Neural cell (in vitro differentiated cells): Measurements from ENCODE around the gene SFMBT2.

Experiments
- CTCF ChIP-seq: fragments of 450-650 bp; IDR thresholded peaks from 2 replicates; pipeline ENCODE4 v1.5.1; 2014; ENCODE audit warnings: antibody characterized with exemption, mild to moderate bottlenecking, moderate library complexity; ENCODE audit not compliant: poor library complexity, severe bottlenecking
- REST ChIP-seq: IDR thresholded peaks from 2 replicates; pipeline ENCODE4 v1.6.1; 2012; ENCODE audit warnings: borderline replicate concordance
- SMC3 ChIP-seq: fragments of 450-650 bp; conservative IDR thresholded peaks from 2 replicates; pipeline ENCODE4 v1.6.1; 2014; ENCODE audit warnings: antibody characterized with exemption, mild to moderate bottlenecking, moderate library complexity; ENCODE audit not compliant: poor library complexity

- TF ChIP-seq CTCF (no peak), REST (no peak), SMC3 (no peak)
Measured at GRCh38 chr10:7243139-7243538, 167.7 kb downstream of the SFMBT2 start.
